GM23338 (cell line): ENCODE measurements around the gene POLR2B. TPM values are rescaled to one million over a fixed set of nuclear protein-coding genes. Genes with fewer than 3 reads are reported as not detected.
"Not testable (repeated sequence)": the region's sequence is repeated elsewhere in the genome, so short reads cannot be mapped to it uniquely, and the experiment has no call there.

ENCODE experiments used
- ATAC-seq: fragments of 200-7000 bp; cut with Tn5 transposase; 3 replicates; pipeline ENCODE4 v1.9.1; 2020
- DNase-seq: peaks from one replicate; pipeline ENCODE4 v3.0.0-alpha.2; 2015; ENCODE audit warnings: low spot score
- H2AFZ ChIP-seq: fragments of 200-600 bp; sonication (generic); 2 replicates; pipeline ENCODE4 v1.8.0; 2016; ENCODE audit warnings: antibody characterized with exemption, mild to moderate bottlenecking, moderate library complexity
- H3F3A ChIP-seq: fragments of 200-600 bp; sonication (generic); replicated peaks from 2 replicates; pipeline ENCODE4 v1.8.0; 2017; ENCODE audit warnings: antibody characterized with exemption, mixed run types, low read depth
- H3K27ac ChIP-seq: fragments of 200-600 bp; sonication (generic); 2 replicates; pipeline ENCODE4 v1.6.1; 2016; ENCODE audit warnings: low read depth
- H3K27me3 ChIP-seq: fragments of 200-600 bp; sonication (generic); 2 replicates; pipeline ENCODE4 v1.8.0; 2016; ENCODE audit warnings: mild to moderate bottlenecking, mixed run types, moderate library complexity; ENCODE audit not compliant: insufficient read depth
- H3K36me3 ChIP-seq: fragments of 200-600 bp; sonication (generic); 2 replicates; pipeline ENCODE4 v1.8.0; 2016; ENCODE audit warnings: mild to moderate bottlenecking; ENCODE audit not compliant: insufficient read depth
- H3K4me1 ChIP-seq: fragments of 200-600 bp; sonication (generic); 2 replicates; pipeline ENCODE4 v1.8.0; 2016; ENCODE audit warnings: mild to moderate bottlenecking, moderate library complexity; ENCODE audit not compliant: insufficient read depth
- H3K4me2 ChIP-seq: fragments of 200-600 bp; sonication (generic); 2 replicates; pipeline ENCODE4 v1.7.1; 2017; ENCODE audit warnings: mixed run types
- H3K4me3 ChIP-seq: fragments of 200-600 bp; sonication (generic); 2 replicates; pipeline ENCODE4 v1.6.1; 2016; ENCODE audit warnings: mixed run types
- H3K79me2 ChIP-seq: fragments of 200-600 bp; sonication (generic); replicated peaks from 2 replicates; pipeline ENCODE4 v1.8.0; 2017; ENCODE audit warnings: mild to moderate bottlenecking; ENCODE audit not compliant: insufficient read depth
- H3K9me2 ChIP-seq: fragments of 200-600 bp; sonication (generic); 2 replicates; pipeline ENCODE4 v1.8.0; 2017; ENCODE audit not compliant: insufficient read depth
- H4K20me1 ChIP-seq: fragments of 200-600 bp; sonication (generic); replicated peaks from 2 replicates; pipeline ENCODE4 v1.8.0; 2017; ENCODE audit warnings: mild to moderate bottlenecking; ENCODE audit not compliant: insufficient read depth
- H3K27ac Mint-ChIP-seq: 2 replicates; pipeline ENCODE4 v1.8.0; 2020; ENCODE audit warnings: inconsistent platforms, mild to moderate bottlenecking, moderate library complexity, mixed read lengths
- H3K27me3 Mint-ChIP-seq: 3 replicates; pipeline ENCODE4 v1.8.0; 2022; ENCODE audit warnings: low read depth, mild to moderate bottlenecking, moderate library complexity, mixed read lengths, inconsistent platforms; ENCODE audit not compliant: insufficient read depth, poor library complexity
- H3K36me3 Mint-ChIP-seq: 3 replicates; pipeline ENCODE4 v1.8.0; 2021; ENCODE audit warnings: low read depth, mild to moderate bottlenecking, inconsistent platforms, moderate library complexity, mixed read lengths
- H3K4me1 Mint-ChIP-seq: 3 replicates; pipeline ENCODE4 v1.8.0; 2020; ENCODE audit warnings: mild to moderate bottlenecking, inconsistent platforms, mixed read lengths
- H3K4me3 Mint-ChIP-seq: 3 replicates; pipeline ENCODE4 v1.8.0; 2021; ENCODE audit warnings: moderate library complexity, mild to moderate bottlenecking, inconsistent platforms, mixed read lengths
- H3K9me3 Mint-ChIP-seq: 3 replicates; pipeline ENCODE4 v1.8.0; 2020; ENCODE audit warnings: moderate library complexity, mild to moderate bottlenecking, inconsistent platforms, mixed read lengths
- CREB1 ChIP-seq: fragments of 250-450 bp; sonication (Bioruptor Pico); IDR thresholded peaks from 2 replicates; pipeline ENCODE4 v1.5.0; 2020; ENCODE audit warnings: low read depth, mild to moderate bottlenecking, moderate library complexity
- EZH2 ChIP-seq: fragments of 200-600 bp; sonication (generic); IDR thresholded peaks from one replicate; pipeline ENCODE4 v1.8.0; 2017; ENCODE audit warnings: antibody characterized with exemption, mild to moderate bottlenecking, low read depth; ENCODE audit not compliant: unreplicated experiment
- JUNB ChIP-seq: IDR thresholded peaks from one replicate; pipeline ENCODE4 v1.6.1; 2016; ENCODE audit warnings: antibody characterized with exemption; ENCODE audit not compliant: unreplicated experiment
- NANOG ChIP-seq: IDR thresholded peaks from 2 replicates; pipeline ENCODE4 v1.6.1; 2016; ENCODE audit warnings: antibody characterized with exemption, borderline replicate concordance
- POLR2AphosphoS5 ChIP-seq: IDR thresholded peaks from 2 replicates; pipeline ENCODE4 v1.6.1; 2016; ENCODE audit warnings: antibody characterized with exemption, low read depth
- STAT1 ChIP-seq: IDR thresholded peaks from one replicate; pipeline ENCODE4 v1.6.1; 2016; ENCODE audit warnings: antibody characterized with exemption; ENCODE audit not compliant: unreplicated experiment
- ZNF114 ChIP-seq: fragments of 250-450 bp; sonication (Bioruptor Pico); IDR thresholded peaks from 2 replicates; pipeline ENCODE4 v1.5.0; 2020; ENCODE audit warnings: mild to moderate bottlenecking, moderate library complexity
- ZNF331 ChIP-seq: fragments of 250-450 bp; sonication (Bioruptor Pico); IDR thresholded peaks from 2 replicates; pipeline ENCODE4 v1.5.0; 2020; ENCODE audit warnings: low read depth, mild to moderate bottlenecking, moderate library complexity
- polyA plus RNA-seq: library from polyadenylated mRNA; unstranded; fragments of >200 nt; fragmentation: Nextera tagmentation; extraction: Ambion mirVana; gene quantifications from 2 replicates; pipeline ENCODE4 v1.2.1, GENCODE V29; 2016
- total RNA-seq: library from RNA; depleted of rRNA; stranded (reverse); fragments of >200 nt; shearing (Covaris generic); gene quantifications from 2 replicates; pipeline ENCODE4 v1.2.3, GENCODE V29; 2014
- TF ChIP-seq, protein P1 (sequence below): IDR thresholded peaks from 2 replicates; pipeline ENCODE4 v1.6.1; 2016; ENCODE audit warnings: antibody characterized with exemption
- TF ChIP-seq, protein P2 (sequence below): IDR thresholded peaks from one replicate; pipeline ENCODE4 v1.6.1; 2018; ENCODE audit warnings: antibody characterized with exemption; ENCODE audit not compliant: unreplicated experiment
- TF ChIP-seq, protein P3 (sequence below): fragments of 250-450 bp; sonication (Bioruptor Pico); IDR thresholded peaks from 2 replicates; pipeline ENCODE4 v1.5.0; 2020; ENCODE audit warnings: mild to moderate bottlenecking, moderate library complexity

Gene POLR2B
- total and polyA plus RNA-seq, 2 experiments from 2014 or later: 56.5 to 165 TPM

DNA sequence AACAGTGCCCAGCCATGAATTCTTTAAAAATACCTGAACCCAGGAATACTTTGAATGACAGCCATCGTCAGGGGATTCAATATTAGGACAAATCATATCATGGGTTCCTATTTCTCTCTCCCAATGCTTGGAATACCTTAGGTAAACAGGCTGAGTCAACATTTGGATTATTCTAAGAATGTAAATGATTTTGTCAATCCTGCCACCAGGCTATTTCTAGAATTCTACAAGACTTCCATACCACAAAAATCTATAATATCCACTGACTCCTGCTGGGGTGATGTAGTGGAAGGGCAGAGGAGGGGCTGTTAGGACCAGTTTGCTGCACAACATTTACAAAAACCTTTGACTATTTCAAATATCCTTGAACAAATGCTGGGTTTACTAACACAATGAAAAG is 66.3 kb downstream of the POLR2B start:
- H3K27me3 Mint-ChIP-seq: peaks cover 3% of the 10 kb centered on the region
- H3K9me3 Mint-ChIP-seq: peaks cover 7% of the 10 kb centered on the region; the same call in 2 of the 3 replicates
- ATAC-seq (no peak), DNase-seq (no peak)
- no peak overlapping the region for H3K27ac Mint-ChIP-seq
- Histone ChIP-seq H3F3A (no peaks in the 10 kb centered on the region), H4K20me1 (no peaks in the 10 kb centered on the region), H3K4me2 (no peak overlapping the region), H3K4me1 (no peaks in the 10 kb centered on the region), H3K79me2 (no peaks in the 10 kb centered on the region), H3K27ac (no peak overlapping the region), H3K4me3 (no peak overlapping the region), H2AFZ (no peak overlapping the region), H3K9me2 (0 out of 2 replicates have a peak, but pooled peaks cover 3% of the 10 kb centered on the region), H3K27me3 (no peaks in the 10 kb centered on the region), H3K36me3 (no peaks in the 10 kb centered on the region)
- H3K4me1 Mint-ChIP-seq: peaks cover 2% of the 10 kb centered on the region; the same call in 1 of the 3 replicates
- H3K4me3 Mint-ChIP-seq: no peak overlapping the region
- no peaks in the 10 kb centered on the region for H3K36me3 Mint-ChIP-seq
- TF ChIP-seq JUNB (no peak), POLR2AphosphoS5 (no peak), EZH2 (no peak), STAT1 (no peak), ZNF331 (CRISPR knock-in tag) (no peak), ZNF114 (CRISPR knock-in tag) (no peak), NANOG (no peak), CREB1 (CRISPR knock-in tag) (no peak)
- TF ChIP-seq, protein P1, sequence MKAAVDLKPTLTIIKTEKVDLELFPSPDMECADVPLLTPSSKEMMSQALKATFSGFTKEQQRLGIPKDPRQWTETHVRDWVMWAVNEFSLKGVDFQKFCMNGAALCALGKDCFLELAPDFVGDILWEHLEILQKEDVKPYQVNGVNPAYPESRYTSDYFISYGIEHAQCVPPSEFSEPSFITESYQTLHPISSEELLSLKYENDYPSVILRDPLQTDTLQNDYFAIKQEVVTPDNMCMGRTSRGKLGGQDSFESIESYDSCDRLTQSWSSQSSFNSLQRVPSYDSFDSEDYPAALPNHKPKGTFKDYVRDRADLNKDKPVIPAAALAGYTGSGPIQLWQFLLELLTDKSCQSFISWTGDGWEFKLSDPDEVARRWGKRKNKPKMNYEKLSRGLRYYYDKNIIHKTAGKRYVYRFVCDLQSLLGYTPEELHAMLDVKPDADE: no peak
- TF ChIP-seq, protein P2, sequence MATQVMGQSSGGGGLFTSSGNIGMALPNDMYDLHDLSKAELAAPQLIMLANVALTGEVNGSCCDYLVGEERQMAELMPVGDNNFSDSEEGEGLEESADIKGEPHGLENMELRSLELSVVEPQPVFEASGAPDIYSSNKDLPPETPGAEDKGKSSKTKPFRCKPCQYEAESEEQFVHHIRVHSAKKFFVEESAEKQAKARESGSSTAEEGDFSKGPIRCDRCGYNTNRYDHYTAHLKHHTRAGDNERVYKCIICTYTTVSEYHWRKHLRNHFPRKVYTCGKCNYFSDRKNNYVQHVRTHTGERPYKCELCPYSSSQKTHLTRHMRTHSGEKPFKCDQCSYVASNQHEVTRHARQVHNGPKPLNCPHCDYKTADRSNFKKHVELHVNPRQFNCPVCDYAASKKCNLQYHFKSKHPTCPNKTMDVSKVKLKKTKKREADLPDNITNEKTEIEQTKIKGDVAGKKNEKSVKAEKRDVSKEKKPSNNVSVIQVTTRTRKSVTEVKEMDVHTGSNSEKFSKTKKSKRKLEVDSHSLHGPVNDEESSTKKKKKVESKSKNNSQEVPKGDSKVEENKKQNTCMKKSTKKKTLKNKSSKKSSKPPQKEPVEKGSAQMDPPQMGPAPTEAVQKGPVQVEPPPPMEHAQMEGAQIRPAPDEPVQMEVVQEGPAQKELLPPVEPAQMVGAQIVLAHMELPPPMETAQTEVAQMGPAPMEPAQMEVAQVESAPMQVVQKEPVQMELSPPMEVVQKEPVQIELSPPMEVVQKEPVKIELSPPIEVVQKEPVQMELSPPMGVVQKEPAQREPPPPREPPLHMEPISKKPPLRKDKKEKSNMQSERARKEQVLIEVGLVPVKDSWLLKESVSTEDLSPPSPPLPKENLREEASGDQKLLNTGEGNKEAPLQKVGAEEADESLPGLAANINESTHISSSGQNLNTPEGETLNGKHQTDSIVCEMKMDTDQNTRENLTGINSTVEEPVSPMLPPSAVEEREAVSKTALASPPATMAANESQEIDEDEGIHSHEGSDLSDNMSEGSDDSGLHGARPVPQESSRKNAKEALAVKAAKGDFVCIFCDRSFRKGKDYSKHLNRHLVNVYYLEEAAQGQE: no peak
- TF ChIP-seq, protein P3, sequence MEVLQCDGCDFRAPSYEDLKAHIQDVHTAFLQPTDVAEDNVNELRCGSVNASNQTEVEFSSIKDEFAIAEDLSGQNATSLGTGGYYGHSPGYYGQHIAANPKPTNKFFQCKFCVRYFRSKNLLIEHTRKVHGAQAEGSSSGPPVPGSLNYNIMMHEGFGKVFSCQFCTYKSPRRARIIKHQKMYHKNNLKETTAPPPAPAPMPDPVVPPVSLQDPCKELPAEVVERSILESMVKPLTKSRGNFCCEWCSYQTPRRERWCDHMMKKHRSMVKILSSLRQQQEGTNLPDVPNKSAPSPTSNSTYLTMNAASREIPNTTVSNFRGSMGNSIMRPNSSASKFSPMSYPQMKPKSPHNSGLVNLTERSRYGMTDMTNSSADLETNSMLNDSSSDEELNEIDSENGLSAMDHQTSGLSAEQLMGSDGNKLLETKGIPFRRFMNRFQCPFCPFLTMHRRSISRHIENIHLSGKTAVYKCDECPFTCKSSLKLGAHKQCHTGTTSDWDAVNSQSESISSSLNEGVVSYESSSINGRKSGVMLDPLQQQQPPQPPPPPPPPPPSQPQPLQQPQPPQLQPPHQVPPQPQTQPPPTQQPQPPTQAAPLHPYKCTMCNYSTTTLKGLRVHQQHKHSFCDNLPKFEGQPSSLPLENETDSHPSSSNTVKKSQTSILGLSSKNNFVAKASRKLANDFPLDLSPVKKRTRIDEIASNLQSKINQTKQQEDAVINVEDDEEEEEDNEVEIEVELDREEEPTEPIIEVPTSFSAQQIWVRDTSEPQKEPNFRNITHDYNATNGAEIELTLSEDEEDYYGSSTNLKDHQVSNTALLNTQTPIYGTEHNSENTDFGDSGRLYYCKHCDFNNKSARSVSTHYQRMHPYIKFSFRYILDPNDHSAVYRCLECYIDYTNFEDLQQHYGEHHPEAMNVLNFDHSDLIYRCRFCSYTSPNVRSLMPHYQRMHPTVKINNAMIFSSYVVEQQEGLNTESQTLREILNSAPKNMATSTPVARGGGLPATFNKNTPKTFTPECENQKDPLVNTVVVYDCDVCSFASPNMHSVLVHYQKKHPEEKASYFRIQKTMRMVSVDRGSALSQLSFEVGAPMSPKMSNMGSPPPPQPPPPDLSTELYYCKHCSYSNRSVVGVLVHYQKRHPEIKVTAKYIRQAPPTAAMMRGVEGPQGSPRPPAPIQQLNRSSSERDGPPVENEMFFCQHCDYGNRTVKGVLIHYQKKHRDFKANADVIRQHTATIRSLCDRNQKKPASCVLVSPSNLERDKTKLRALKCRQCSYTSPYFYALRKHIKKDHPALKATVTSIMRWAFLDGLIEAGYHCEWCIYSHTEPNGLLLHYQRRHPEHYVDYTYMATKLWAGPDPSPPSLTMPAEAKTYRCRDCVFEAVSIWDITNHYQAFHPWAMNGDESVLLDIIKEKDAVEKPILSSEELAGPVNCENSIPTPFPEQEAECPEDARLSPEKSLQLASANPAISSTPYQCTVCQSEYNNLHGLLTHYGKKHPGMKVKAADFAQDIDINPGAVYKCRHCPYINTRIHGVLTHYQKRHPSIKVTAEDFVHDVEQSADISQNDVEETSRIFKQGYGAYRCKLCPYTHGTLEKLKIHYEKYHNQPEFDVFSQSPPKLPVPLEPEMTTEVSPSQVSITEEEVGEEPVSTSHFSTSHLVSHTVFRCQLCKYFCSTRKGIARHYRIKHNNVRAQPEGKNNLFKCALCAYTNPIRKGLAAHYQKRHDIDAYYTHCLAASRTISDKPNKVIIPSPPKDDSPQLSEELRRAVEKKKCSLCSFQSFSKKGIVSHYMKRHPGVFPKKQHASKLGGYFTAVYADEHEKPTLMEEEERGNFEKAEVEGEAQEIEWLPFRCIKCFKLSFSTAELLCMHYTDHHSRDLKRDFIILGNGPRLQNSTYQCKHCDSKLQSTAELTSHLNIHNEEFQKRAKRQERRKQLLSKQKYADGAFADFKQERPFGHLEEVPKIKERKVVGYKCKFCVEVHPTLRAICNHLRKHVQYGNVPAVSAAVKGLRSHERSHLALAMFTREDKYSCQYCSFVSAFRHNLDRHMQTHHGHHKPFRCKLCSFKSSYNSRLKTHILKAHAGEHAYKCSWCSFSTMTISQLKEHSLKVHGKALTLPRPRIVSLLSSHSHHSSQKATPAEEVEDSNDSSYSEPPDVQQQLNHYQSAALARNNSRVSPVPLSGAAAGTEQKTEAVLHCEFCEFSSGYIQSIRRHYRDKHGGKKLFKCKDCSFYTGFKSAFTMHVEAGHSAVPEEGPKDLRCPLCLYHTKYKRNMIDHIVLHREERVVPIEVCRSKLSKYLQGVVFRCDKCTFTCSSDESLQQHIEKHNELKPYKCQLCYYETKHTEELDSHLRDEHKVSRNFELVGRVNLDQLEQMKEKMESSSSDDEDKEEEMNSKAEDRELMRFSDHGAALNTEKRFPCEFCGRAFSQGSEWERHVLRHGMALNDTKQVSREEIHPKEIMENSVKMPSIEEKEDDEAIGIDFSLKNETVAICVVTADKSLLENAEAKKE (CRISPR knock-in tag): no peak

DNA sequence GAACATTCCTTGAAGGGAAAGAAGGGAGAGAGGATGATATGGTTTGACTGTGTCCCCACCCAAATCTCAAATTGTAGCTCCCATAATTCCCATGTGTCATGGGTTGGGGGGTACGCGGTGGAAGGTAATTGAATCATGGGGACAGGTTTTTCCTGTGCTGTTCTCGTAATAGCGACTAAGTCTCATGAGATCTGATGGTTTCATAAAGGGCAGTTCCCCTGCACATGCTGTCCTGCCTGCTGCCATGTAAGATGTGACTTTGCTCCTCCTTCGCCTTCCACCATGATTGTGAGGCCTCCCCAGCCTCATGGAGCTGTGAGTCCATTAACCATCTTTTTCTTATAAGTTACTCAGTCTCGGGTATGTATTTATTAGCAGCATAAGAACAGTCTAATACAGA is 68.3 kb downstream of the POLR2B start:
- not testable (repeated sequence) for H3K27ac Mint-ChIP-seq, H3K9me3 Mint-ChIP-seq, H3K79me2 ChIP-seq, H3K27me3 ChIP-seq, H3K27me3 Mint-ChIP-seq, H2AFZ ChIP-seq, H3K4me3 ChIP-seq, H3K4me1 Mint-ChIP-seq, ATAC-seq, DNase-seq, H3K4me2 ChIP-seq, H4K20me1 ChIP-seq, H3K4me3 Mint-ChIP-seq, H3K36me3 ChIP-seq, H3F3A ChIP-seq, H3K9me2 ChIP-seq, H3K4me1 ChIP-seq, H3K36me3 Mint-ChIP-seq, H3K27ac ChIP-seq
